HepG2 (cell line): ENCODE measurements around the gene PTPRC.

Experiments used
- ADNP ChIP-seq: sonication (generic); formaldehyde crosslinking; IDR thresholded peaks from 2 replicates; pipeline ENCODE4 v1.4.0; 2020; ENCODE audit warnings: missing genetic modification reagents
- ZNF3 ChIP-seq: IDR thresholded peaks from 2 replicates; pipeline ENCODE4 v1.7.0; 2017; ENCODE audit warnings: inconsistent platforms
- TF ChIP-seq, protein P1 (sequence below): IDR thresholded peaks from 2 replicates; pipeline ENCODE4 v1.6.1; 2016; ENCODE audit warnings: mild to moderate bottlenecking

DNA sequence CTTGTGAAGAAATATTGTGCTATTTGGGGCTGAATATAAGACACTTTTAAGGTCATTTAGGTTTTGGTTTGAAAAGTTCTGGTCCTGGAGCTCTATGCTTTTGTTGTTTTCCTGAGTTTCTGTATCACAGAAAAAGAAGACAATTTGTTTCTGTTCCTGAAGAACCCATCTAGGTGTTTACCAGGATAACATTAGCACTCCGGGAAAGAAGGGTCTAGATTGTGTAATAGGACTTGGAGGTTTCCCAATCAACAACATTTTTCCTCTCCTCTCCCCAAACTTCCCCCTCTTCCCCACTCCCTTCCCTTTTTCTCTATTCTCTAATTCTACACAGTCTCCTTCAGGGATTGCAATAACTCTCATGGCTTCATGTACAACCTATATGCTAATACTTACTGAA lies 78.7 kb downstream of the PTPRC start:
- TF ChIP-seq ZNF3 (CRISPR knock-in tag) (no peak), ADNP (CRISPR knock-in tag) (no peak)
- TF ChIP-seq, protein P1, sequence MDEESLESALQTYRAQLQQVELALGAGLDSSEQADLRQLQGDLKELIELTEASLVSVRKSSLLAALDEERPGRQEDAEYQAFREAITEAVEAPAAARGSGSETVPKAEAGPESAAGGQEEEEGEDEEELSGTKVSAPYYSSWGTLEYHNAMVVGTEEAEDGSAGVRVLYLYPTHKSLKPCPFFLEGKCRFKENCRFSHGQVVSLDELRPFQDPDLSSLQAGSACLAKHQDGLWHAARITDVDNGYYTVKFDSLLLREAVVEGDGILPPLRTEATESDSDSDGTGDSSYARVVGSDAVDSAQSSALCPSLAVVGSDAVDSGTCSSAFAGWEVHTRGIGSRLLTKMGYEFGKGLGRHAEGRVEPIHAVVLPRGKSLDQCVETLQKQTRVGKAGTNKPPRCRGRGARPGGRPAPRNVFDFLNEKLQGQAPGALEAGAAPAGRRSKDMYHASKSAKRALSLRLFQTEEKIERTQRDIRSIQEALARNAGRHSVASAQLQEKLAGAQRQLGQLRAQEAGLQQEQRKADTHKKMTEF (CRISPR knock-in tag), result no peak
